ENCODE measurements around the gene WDR59.

- TF ChIP-seq CTCF (conservative IDR thresholded peaks at IDR 0.05; ENCODE audit: low read length) (no peak), EZH2phosphoT487 (IDR thresholded peaks at IDR 0.05; ENCODE audit: borderline replicate concordance, low read depth, low read length) (no peak)
These were observed 154.3 kb downstream of the WDR59 start for GRCh38 chr16:74830648-74831047.
